BLaER1 treated with 17β-estradiol and CSF1 and Interleukin-3, amounts not matched to agents 10 nM and 100 nM (cell line): ENCODE results near the gene OR52W1.

Experiments
- H3K27ac ChIP-seq, 11 experiments: shearing (Covaris generic); formaldehyde crosslinking; 2 replicates each; pipeline ENCODE4 v1.8.1; 2022
- H3K27me3 ChIP-seq, 11 experiments: shearing (Covaris generic); formaldehyde crosslinking; 2 replicates each; pipeline ENCODE4 v1.8.1; 2022
- H3K36me3 ChIP-seq, 11 experiments: shearing (Covaris generic); formaldehyde crosslinking; 2 replicates each; pipeline ENCODE4 v1.8.1; 2022
- H3K4me1 ChIP-seq, 10 experiments: shearing (Covaris generic); formaldehyde crosslinking; 2 replicates each; pipeline ENCODE4 v1.8.1; 2022
- H3K4me2 ChIP-seq, 11 experiments: shearing (Covaris generic); formaldehyde crosslinking; 2 replicates each; pipeline ENCODE4 v1.8.1; 2022
- H3K4me3 ChIP-seq, 10 experiments: shearing (Covaris generic); formaldehyde crosslinking; 2 replicates each; pipeline ENCODE4 v1.8.1; 2022
- H3K9ac ChIP-seq, 11 experiments: shearing (Covaris generic); formaldehyde crosslinking; 2 replicates each; pipeline ENCODE4 v1.8.1; 2022
- H3K9me3 ChIP-seq, 11 experiments: shearing (Covaris generic); formaldehyde crosslinking; replicated peaks in 1 of 11; 2 replicates each; pipeline ENCODE4 v1.8.1; 2022
- H4K20me1 ChIP-seq, 11 experiments: shearing (Covaris generic); formaldehyde crosslinking; 2 replicates each; pipeline ENCODE4 v1.8.1; 2022
- Cebpa-rat ChIP-seq, 11 experiments: shearing (Covaris generic); IDR thresholded peaks; 2 replicates each; pipeline ENCODE4 v1.8.1; 2022

OR52W1 gene

DNA sequence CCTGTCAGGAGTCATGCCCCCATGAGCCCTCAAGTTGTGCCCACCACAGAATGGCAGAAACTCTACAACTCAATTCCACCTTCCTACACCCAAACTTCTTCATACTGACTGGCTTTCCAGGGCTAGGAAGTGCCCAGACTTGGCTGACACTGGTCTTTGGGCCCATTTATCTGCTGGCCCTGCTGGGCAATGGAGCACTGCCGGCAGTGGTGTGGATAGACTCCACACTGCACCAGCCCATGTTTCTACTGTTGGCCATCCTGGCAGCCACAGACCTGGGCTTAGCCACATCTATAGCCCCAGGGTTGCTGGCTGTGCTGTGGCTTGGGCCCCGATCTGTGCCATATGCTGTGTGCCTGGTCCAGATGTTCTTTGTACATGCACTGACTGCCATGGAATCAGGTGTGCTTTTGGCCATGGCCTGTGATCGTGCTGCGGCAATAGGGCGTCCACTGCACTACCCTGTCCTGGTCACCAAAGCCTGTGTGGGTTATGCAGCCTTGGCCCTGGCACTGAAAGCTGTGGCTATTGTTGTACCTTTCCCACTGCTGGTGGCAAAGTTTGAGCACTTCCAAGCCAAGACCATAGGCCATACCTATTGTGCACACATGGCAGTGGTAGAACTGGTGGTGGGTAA is at the start of gene OR52W1:
Gene OR52W1, plus strand, starts transcription at position 51 of the 637 bp plus-strand sequence. Its CDS starts 0 bp downstream, at position 51.
- no peak for TF ChIP-seq Cebpa-rat (IDR thresholded peaks at IDR 0.05)
- no peaks in the 10 kb centered on the region for H4K20me1 ChIP-seq
- peak within 1 kb of the TSS in 8 of 11 experiments; percentile 35 to 80 (median 58); a peak in 13 of 22 replicates for H3K27ac ChIP-seq
- H3K9me3 ChIP-seq = peaks cover 0 to 25% (median 0%) of the 10 kb centered on the region in 11 experiments; a peak in 5 of 22 replicates
- no peak within 1 kb of the TSS for H3K4me3 ChIP-seq
- peaks cover 10 to 35% (median 26%) of the 10 kb centered on the region in 10 experiments; a peak in 18 of 20 replicates for H3K4me1 ChIP-seq
- no peak within 1 kb of the TSS for H3K9ac ChIP-seq
- no peak within 1 kb of the TSS for H3K4me2 ChIP-seq
- H3K36me3 ChIP-seq = peaks cover 0 to 8% (median 0%) of the 10 kb centered on the region in 11 experiments; a peak in 5 of 22 replicates
- no peaks in the 10 kb centered on the region for H3K27me3 ChIP-seq

GRCh38 chr11:6151117-6151516 is 47.9 kb upstream of the OR52W1 start:
- no peak overlapping the region for H3K4me3 ChIP-seq
- no peak overlapping the region for H3K4me2 ChIP-seq
- H3K4me1 ChIP-seq = no peaks in the 10 kb centered on the region
- no peak overlapping the region for H3K9ac ChIP-seq
- no peak for TF ChIP-seq Cebpa-rat (IDR thresholded peaks at IDR 0.05)
- H4K20me1 ChIP-seq = no peaks in the 10 kb centered on the region
- H3K9me3 ChIP-seq = peaks cover 0 to 4% (median 0%) of the 10 kb centered on the region in 11 experiments; a peak in 3 of 22 replicates
- H3K27me3 ChIP-seq = no peaks in the 10 kb centered on the region
- no peaks in the 10 kb centered on the region for H3K36me3 ChIP-seq
- no peak overlapping the region for H3K27ac ChIP-seq

GRCh38 chr11:6152126-6152525 is 46.9 kb upstream of the OR52W1 start:
- H3K27ac ChIP-seq = no peak overlapping the region
- peaks cover 0 to 4% (median 0%) of the 10 kb centered on the region in 11 experiments; a peak in 3 of 22 replicates for H3K9me3 ChIP-seq
- no peaks in the 10 kb centered on the region for H4K20me1 ChIP-seq
- H3K4me3 ChIP-seq = no peak overlapping the region
- no peak overlapping the region for H3K9ac ChIP-seq
- H3K27me3 ChIP-seq = no peaks in the 10 kb centered on the region
- no peak for TF ChIP-seq Cebpa-rat (IDR thresholded peaks at IDR 0.05)
- no peaks in the 10 kb centered on the region for H3K36me3 ChIP-seq
- no peak overlapping the region for H3K4me2 ChIP-seq
- H3K4me1 ChIP-seq = no peaks in the 10 kb centered on the region

GRCh38 chr11:6156628-6157359 is 42.2 kb upstream of the OR52W1 start:
- no peaks in the 10 kb centered on the region for H4K20me1 ChIP-seq
- H3K27ac ChIP-seq = no peak overlapping the region
- no peaks in the 10 kb centered on the region for H3K4me1 ChIP-seq
- H3K27me3 ChIP-seq = no peaks in the 10 kb centered on the region
- H3K9me3 ChIP-seq = no peaks in the 10 kb centered on the region
- H3K4me2 ChIP-seq = no peak overlapping the region
- H3K36me3 ChIP-seq = no peaks in the 10 kb centered on the region
- H3K9ac ChIP-seq = no peak overlapping the region
- no peak for TF ChIP-seq Cebpa-rat (IDR thresholded peaks at IDR 0.05)
- H3K4me3 ChIP-seq = no peak overlapping the region

GRCh38 chr11:6170226-6170625 is 28.8 kb upstream of the OR52W1 start, which contains the start of gene OR52B2:
TSS of gene OR52B2 (minus strand) at chr11:6170326. CDS start at chr11:6170326, 0 bp downstream.
- no peaks in the 10 kb centered on the region for H3K36me3 ChIP-seq
- H3K4me1 ChIP-seq = no peaks in the 10 kb centered on the region
- TF ChIP-seq Cebpa-rat (IDR thresholded peaks at IDR 0.05) = no peak
- H3K4me2 ChIP-seq = no peak within 1 kb of the TSS
- H3K27me3 ChIP-seq = no peaks in the 10 kb centered on the region
- no peak within 1 kb of the TSS for H3K4me3 ChIP-seq
- peaks cover 2 to 7% (median 4%) of the 10 kb centered on the region in 11 experiments; a peak in 20 of 22 replicates for H3K9me3 ChIP-seq
- no peaks in the 10 kb centered on the region for H4K20me1 ChIP-seq
- H3K27ac ChIP-seq = no peak within 1 kb of the TSS
- no peak within 1 kb of the TSS for H3K9ac ChIP-seq

DNA sequence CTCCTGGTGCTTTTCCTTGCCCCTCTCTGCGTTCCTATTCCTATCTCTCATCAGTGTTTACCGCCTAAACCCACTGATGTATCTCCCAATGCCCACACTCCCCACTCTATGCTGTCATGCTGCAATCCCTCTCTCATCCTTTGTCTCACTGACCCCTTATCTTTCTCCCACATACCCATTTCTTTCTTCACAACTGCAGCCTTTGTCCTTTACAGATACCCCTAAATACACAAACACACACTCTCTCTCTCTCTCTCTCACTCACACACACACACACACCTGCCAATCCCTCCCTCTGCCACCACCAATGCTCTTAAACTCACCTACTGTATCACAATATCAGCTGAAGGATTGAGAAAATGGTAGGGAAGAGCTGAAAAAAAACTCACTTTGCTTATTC is 23.6 kb upstream of the OR52W1 start:
- Histone ChIP-seq H3K4me2 (no peak overlapping the region), H3K9ac (no peak overlapping the region), H3K9me3 (peaks cover 6 to 21% (median 11%) of the 10 kb centered on the region in 11 experiments; a peak in 19 of 22 replicates), H3K36me3 (no peaks in the 10 kb centered on the region), H4K20me1 (no peaks in the 10 kb centered on the region), H3K4me3 (no peak overlapping the region), H3K4me1 (peaks cover 4 to 9% (median 6%) of the 10 kb centered on the region in 10 experiments; a peak in 15 of 20 replicates), H3K27ac (no peak overlapping the region), H3K27me3 (no peaks in the 10 kb centered on the region)
- TF ChIP-seq Cebpa-rat (IDR thresholded peaks at IDR 0.05) = no peak

DNA sequence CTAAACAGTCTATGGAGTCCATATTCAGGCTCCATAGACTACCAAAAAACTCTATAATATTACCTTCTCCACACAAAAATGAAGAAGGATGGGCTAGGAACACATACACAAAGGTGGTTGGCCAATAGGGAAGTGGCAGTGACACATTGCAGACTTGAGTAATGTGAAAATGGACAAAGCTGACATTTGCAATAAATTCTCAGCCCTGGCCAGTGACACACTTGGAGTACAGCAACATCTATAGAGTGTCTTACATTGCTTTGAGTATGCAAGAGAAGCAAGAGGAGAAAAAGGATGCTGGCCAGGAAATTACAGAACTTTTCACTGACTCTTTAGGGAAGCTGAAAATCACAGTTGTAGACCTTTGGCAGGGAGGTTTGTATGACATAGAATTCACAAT is 7.3 kb upstream of the OR52W1 start:
- no peak overlapping the region for H3K4me2 ChIP-seq
- H3K36me3 ChIP-seq = no peaks in the 10 kb centered on the region
- H3K27ac ChIP-seq = no peak overlapping the region
- no peaks in the 10 kb centered on the region for H3K27me3 ChIP-seq
- H4K20me1 ChIP-seq = no peaks in the 10 kb centered on the region
- no peak overlapping the region for H3K9ac ChIP-seq
- no peak overlapping the region for H3K4me3 ChIP-seq
- peaks cover 0 to 7% (median 0%) of the 10 kb centered on the region in 10 experiments; a peak in 4 of 20 replicates for H3K4me1 ChIP-seq
- no peak for TF ChIP-seq Cebpa-rat (IDR thresholded peaks at IDR 0.05)
- no peaks in the 10 kb centered on the region for H3K9me3 ChIP-seq

GRCh38 chr11:6194065-6194581 is 4.9 kb upstream of the OR52W1 start:
- TF ChIP-seq Cebpa-rat (IDR thresholded peaks at IDR 0.05) = no peak
- Histone ChIP-seq H3K27ac (no peak overlapping the region), H3K4me2 (peak overlapping the region in 1 of 11 experiments; percentile 3; a peak in 1 of 22 replicates), H3K4me1 (peaks cover 0 to 7% (median 0%) of the 10 kb centered on the region in 10 experiments; a peak in 4 of 20 replicates), H3K36me3 (no peaks in the 10 kb centered on the region), H4K20me1 (no peaks in the 10 kb centered on the region), H3K4me3 (no peak overlapping the region), H3K9ac (no peak overlapping the region), H3K9me3 (no peaks in the 10 kb centered on the region), H3K27me3 (no peaks in the 10 kb centered on the region)

DNA sequence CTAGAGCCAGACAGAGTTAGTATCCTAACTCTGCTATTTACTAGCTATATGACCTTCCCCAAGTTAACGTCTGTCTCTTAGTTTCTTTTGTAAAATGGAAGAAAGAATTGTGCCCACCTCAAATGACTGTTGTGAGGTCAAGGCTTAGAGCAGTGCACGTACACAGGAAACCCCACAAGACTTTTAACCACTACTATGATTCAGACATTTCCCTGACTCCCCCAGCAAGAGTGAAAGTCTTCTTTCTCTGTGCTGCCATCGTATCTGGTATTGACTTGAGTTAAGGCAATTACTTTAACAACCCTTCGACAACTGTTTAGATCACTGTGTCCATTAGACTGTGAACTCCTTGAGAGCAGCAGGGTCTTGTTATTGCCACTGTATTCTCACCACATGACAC is 2.6 kb upstream of the OR52W1 start:
- H3K27ac ChIP-seq = no peak overlapping the region
- H3K4me2 ChIP-seq = no peak overlapping the region
- no peak overlapping the region for H3K4me3 ChIP-seq
- peaks cover 7 to 18% (median 14%) of the 10 kb centered on the region in 10 experiments; a peak in 16 of 20 replicates for H3K4me1 ChIP-seq
- H3K9me3 ChIP-seq = peaks cover 0 to 17% (median 0%) of the 10 kb centered on the region in 11 experiments; a peak in 4 of 22 replicates
- no peaks in the 10 kb centered on the region for H4K20me1 ChIP-seq
- 0 out of 22 replicates have a peak, but pooled peaks cover 0 to 6% (median 0%) of the 10 kb centered on the region in 11 experiments for H3K36me3 ChIP-seq
- H3K27me3 ChIP-seq = no peaks in the 10 kb centered on the region
- H3K9ac ChIP-seq = no peak overlapping the region
- TF ChIP-seq Cebpa-rat (IDR thresholded peaks at IDR 0.05) = no peak
